H1 (cell line): ENCODE data around the gene ADIPOR2. TPM values are rescaled to one million over a fixed set of nuclear protein-coding genes. Genes with fewer than 3 reads are reported as not detected.

ENCODE experiments used
- CTCF ChIA-PET: fragments of 300-600 bp; sonication (Branson Sonifier 250); formaldehyde crosslinking; loops from one replicate; lab custom pipeline; 2021; ENCODE audit not compliant: partially characterized antibody; lab: Charles Lee
- POLR2A ChIA-PET: fragments of 300-600 bp; sonication (Branson Sonifier 250); formaldehyde crosslinking; loops from one replicate; lab custom pipeline; 2021; ENCODE audit warnings: inconsistent platforms; ENCODE audit not compliant: partially characterized antibody; lab: Charles Lee
- DNase-seq, 2 experiments: peaks; one replicate each; pipeline versions ENCODE4 v3.0.0 to v3.0.0-alpha.2; 2010 to 2022; ENCODE audit warnings: low spot score in 2 of 2, low read depth in 1 of 2, mixed read lengths in 1 of 2
- FAIRE-seq: peaks from 2 replicates; lab custom pipeline; 2011; peaks lifted over from hg19 to GRCh38; lab: Jason Lieb, UNC
- H2AFZ ChIP-seq: 2 replicates; pipeline ENCODE4 v1.8.1; 2012; ENCODE audit warnings: low read length, inconsistent platforms
- H2AK5ac ChIP-seq: 2 replicates; pipeline ENCODE4 v1.6.1; 2013; ENCODE audit warnings: low read depth, low read length
- H2BK120ac ChIP-seq: replicated peaks from 2 replicates; pipeline ENCODE3; 2013; ENCODE audit warnings: low read depth, low read length, inconsistent platforms
- H2BK12ac ChIP-seq: 2 replicates; pipeline ENCODE4 v1.6.1; 2013; ENCODE audit warnings: low read depth, low read length
- H2BK15ac ChIP-seq: 2 replicates; pipeline ENCODE4 v1.6.1; 2013; ENCODE audit warnings: low read length
- H2BK20ac ChIP-seq: 2 replicates; pipeline ENCODE4 v1.6.1; 2013; ENCODE audit warnings: low read length
- H2BK5ac ChIP-seq: 2 replicates; pipeline ENCODE4 v1.6.1; 2013; ENCODE audit warnings: low read depth, low read length
- H3K14ac ChIP-seq: 2 replicates; pipeline ENCODE4 v1.6.1; 2013; ENCODE audit warnings: inconsistent platforms; ENCODE audit not compliant: insufficient read length
- H3K18ac ChIP-seq: 2 replicates; pipeline ENCODE4 v1.6.1; 2013; ENCODE audit warnings: low read length; ENCODE audit errors: extremely low read depth
- H3K23ac ChIP-seq: 2 replicates; pipeline ENCODE4 v1.6.1; 2013; ENCODE audit warnings: inconsistent platforms; ENCODE audit not compliant: insufficient read length
- H3K23me2 ChIP-seq: 2 replicates; pipeline ENCODE4 v1.6.1; 2013; ENCODE audit warnings: low read depth, low read length
- H3K27ac ChIP-seq: 2 replicates; pipeline ENCODE4 v1.6.1; 2011; ENCODE audit warnings: low read depth, low read length, inconsistent platforms
- H3K27me3 ChIP-seq, 4 experiments: replicated peaks in 1 of 4; 1 replicate in 1 of 4; 2 replicates in 3 of 4; pipeline versions ENCODE4 v1.6.1 to v1.8.1; 2011 to 2013; ENCODE audit warnings: low read length in 3 of 4, mild to moderate bottlenecking in 3 of 4, inconsistent platforms in 2 of 4, mixed read lengths in 2 of 4, moderate library complexity in 1 of 4; ENCODE audit not compliant: control insufficient read depth in 3 of 4, insufficient read depth in 3 of 4; ENCODE audit errors: extremely low read depth in 1 of 4
- H3K36me3 ChIP-seq, 4 experiments: 2 replicates each; pipeline versions ENCODE4 v1.6.1 to v1.8.1; 2011 to 2013; ENCODE audit warnings: mild to moderate bottlenecking in 4 of 4, low read length in 3 of 4, moderate library complexity in 2 of 4, control low read depth in 1 of 4, inconsistent platforms in 1 of 4; ENCODE audit not compliant: insufficient read depth in 4 of 4, control insufficient read depth in 2 of 4
- H3K4ac ChIP-seq: replicated peaks from 2 replicates; pipeline ENCODE3; 2013; ENCODE audit warnings: low read length, low read depth, mixed read lengths, inconsistent platforms; ENCODE audit not compliant: insufficient read length
- H3K4me1 ChIP-seq, 4 experiments: replicated peaks in 1 of 4; 1 replicate in 1 of 4; 2 replicates in 3 of 4; pipeline versions ENCODE4 v1.6.1 to v1.8.1; 2011 to 2013; ENCODE audit warnings: low read length in 3 of 4, inconsistent platforms in 2 of 4, mixed read lengths in 1 of 4; ENCODE audit not compliant: insufficient read depth in 4 of 4, control insufficient read depth in 3 of 4
- H3K4me2 ChIP-seq, 2 experiments: 2 replicates each; pipeline versions ENCODE4 v1.6.1 to v1.8.1; 2011 to 2013; ENCODE audit warnings: low read depth in 2 of 2, low read length in 2 of 2, control low read depth in 1 of 2, inconsistent platforms in 1 of 2, mild to moderate bottlenecking in 1 of 2; ENCODE audit not compliant: insufficient read depth in 1 of 2
- H3K4me3 ChIP-seq, 4 experiments: fragments of 200-600, 300-600 bp in 1 of 4; sonication (generic), shearing (Covaris generic), sonication (Bioruptor Twin) in 1 of 4; 2 replicates each; pipeline versions ENCODE4 v1.5.1 to v1.8.1; 2011 to 2016; ENCODE audit warnings: low read length in 4 of 4, low read depth in 3 of 4, control low read depth in 2 of 4, inconsistent platforms in 2 of 4, mild to moderate bottlenecking in 2 of 4, mixed read lengths in 1 of 4, moderate library complexity in 1 of 4; ENCODE audit not compliant: insufficient read depth in 2 of 4; ENCODE audit errors: extremely low read depth in 1 of 4
- H3K56ac ChIP-seq: replicated peaks from 2 replicates; pipeline ENCODE3; 2013; ENCODE audit warnings: low read depth, mild to moderate bottlenecking, mixed read lengths, low read length, inconsistent platforms; ENCODE audit not compliant: insufficient read length
- H3K79me1 ChIP-seq: 2 replicates; pipeline ENCODE4 v1.6.1; 2013; ENCODE audit warnings: low read depth, low read length, control low read depth
- H3K79me2 ChIP-seq, 2 experiments: 2 replicates each; pipeline versions ENCODE4 v1.6.1 to v1.8.1; 2012 to 2013; ENCODE audit warnings: low read length in 2 of 2, mild to moderate bottlenecking in 2 of 2, inconsistent platforms in 1 of 2; ENCODE audit not compliant: insufficient read depth in 2 of 2, control insufficient read depth in 1 of 2
- H3K9ac ChIP-seq, 4 experiments: replicated peaks in 1 of 4; 1 replicate in 1 of 4; 2 replicates in 3 of 4; pipeline versions ENCODE4 v1.6.1 to v1.8.1; 2011 to 2013; ENCODE audit warnings: low read depth in 3 of 4, low read length in 3 of 4, control low read depth in 2 of 4, mild to moderate bottlenecking in 2 of 4, moderate library complexity in 2 of 4, inconsistent platforms in 1 of 4; ENCODE audit errors: extremely low read depth in 1 of 4
- H3K9me3 ChIP-seq, 2 experiments: 2 replicates each; pipeline versions ENCODE4 v1.6.1 to v1.8.1; 2012 to 2013; ENCODE audit warnings: mild to moderate bottlenecking in 2 of 2, moderate library complexity in 2 of 2, control low read depth in 1 of 2, inconsistent platforms in 1 of 2, low read depth in 1 of 2, low read length in 1 of 2, mixed read lengths in 1 of 2; ENCODE audit not compliant: insufficient read depth in 2 of 2
- H4K20me1 ChIP-seq, 2 experiments: replicated peaks in 1 of 2; 2 replicates each; pipeline versions ENCODE3 to v1.8.1; 2011 to 2013; ENCODE audit warnings: inconsistent platforms in 2 of 2, low read length in 2 of 2, mild to moderate bottlenecking in 1 of 2; ENCODE audit not compliant: insufficient read depth in 2 of 2, control insufficient read depth in 1 of 2
- H4K5ac ChIP-seq: 2 replicates; pipeline ENCODE4 v1.6.1; 2013; ENCODE audit warnings: low read length, low read depth, mixed read lengths, inconsistent platforms; ENCODE audit not compliant: insufficient read length
- H4K8ac ChIP-seq: 2 replicates; pipeline ENCODE4 v1.8.0; 2013; ENCODE audit warnings: mild to moderate bottlenecking, moderate library complexity, low read length, inconsistent platforms; ENCODE audit not compliant: insufficient read depth; ENCODE audit errors: extremely low read depth
- H4K91ac ChIP-seq: replicated peaks from 2 replicates; pipeline ENCODE3; 2013; ENCODE audit warnings: low read length, mixed read lengths, inconsistent platforms; ENCODE audit not compliant: insufficient read length
- CEBPB ChIP-seq: IDR thresholded peaks from 2 replicates; pipeline ENCODE4 v1.6.1; 2012; ENCODE audit warnings: low read depth, low read length
- HDAC6 ChIP-seq: IDR thresholded peaks from one replicate; pipeline ENCODE4 v1.7.1; 2012; ENCODE audit warnings: low read depth, mild to moderate bottlenecking, inconsistent platforms, low read length, moderate library complexity
- POU5F1 ChIP-seq: IDR thresholded peaks from 2 replicates; pipeline ENCODE4 v1.6.1; 2011; ENCODE audit warnings: low read depth, mild to moderate bottlenecking, low read length, moderate library complexity
- SP4 ChIP-seq: IDR thresholded peaks from 2 replicates; pipeline ENCODE4 v1.6.1; 2012; ENCODE audit warnings: low read length, inconsistent platforms
- WGBS, 2 experiments: shearing (Covaris generic) in 1 of 2; methylation state at CpG; one replicate each; pipeline versions ENCODE4 v1.1.6 to v1.1.7; 2013 to 2015; ENCODE audit warnings: low lambda C conversion rate in 2 of 2, mixed read lengths in 2 of 2, inconsistent platforms in 1 of 2, low coverage in 1 of 2, missing lambda C conversion rate in 1 of 2; ENCODE audit not compliant: insufficient replicate concordance in 2 of 2, insufficient coverage in 1 of 2, insufficient read length in 1 of 2; ENCODE audit errors: extremely low coverage in 1 of 2, missing lambda C conversion rate in 1 of 2; 5-methylcytosine and 5-hydroxymethylcytosine counted together
- polyA plus RNA-seq, 7 experiments: library from polyadenylated mRNA; depleted of rRNA in 3 of 7; stranded (reverse) in 5 of 7; unstranded in 2 of 7; fragments of >200 nt in 5 of 7; fragments of 200-250 nt in 2 of 7; gene quantifications; 1 replicate in 5 of 7; 2 replicates in 1 of 7; 4 replicates in 1 of 7; pipeline versions ENCODE4 v1.2.1 to v1.2.3, GENCODE V29; 2011 to 2013; ENCODE audit warnings: missing spikeins in 2 of 7, mixed read lengths in 2 of 7
- total RNA-seq: library from RNA; stranded (reverse); fragmentation: NEBNext Ultra II Directional; extraction: Animal tissue kit (Norgen Biotek cat#: 25700); gene quantifications from 2 replicates; pipeline ENCODE4 v1.2.1, GENCODE V29; 2021

The ADIPOR2 gene
- total and polyA plus RNA-seq, 2 of the 8 experiments (the other 6 are each of a cell fraction or from before 2014, with no cell fraction given): 17.5 to 50.8 TPM

DNA sequence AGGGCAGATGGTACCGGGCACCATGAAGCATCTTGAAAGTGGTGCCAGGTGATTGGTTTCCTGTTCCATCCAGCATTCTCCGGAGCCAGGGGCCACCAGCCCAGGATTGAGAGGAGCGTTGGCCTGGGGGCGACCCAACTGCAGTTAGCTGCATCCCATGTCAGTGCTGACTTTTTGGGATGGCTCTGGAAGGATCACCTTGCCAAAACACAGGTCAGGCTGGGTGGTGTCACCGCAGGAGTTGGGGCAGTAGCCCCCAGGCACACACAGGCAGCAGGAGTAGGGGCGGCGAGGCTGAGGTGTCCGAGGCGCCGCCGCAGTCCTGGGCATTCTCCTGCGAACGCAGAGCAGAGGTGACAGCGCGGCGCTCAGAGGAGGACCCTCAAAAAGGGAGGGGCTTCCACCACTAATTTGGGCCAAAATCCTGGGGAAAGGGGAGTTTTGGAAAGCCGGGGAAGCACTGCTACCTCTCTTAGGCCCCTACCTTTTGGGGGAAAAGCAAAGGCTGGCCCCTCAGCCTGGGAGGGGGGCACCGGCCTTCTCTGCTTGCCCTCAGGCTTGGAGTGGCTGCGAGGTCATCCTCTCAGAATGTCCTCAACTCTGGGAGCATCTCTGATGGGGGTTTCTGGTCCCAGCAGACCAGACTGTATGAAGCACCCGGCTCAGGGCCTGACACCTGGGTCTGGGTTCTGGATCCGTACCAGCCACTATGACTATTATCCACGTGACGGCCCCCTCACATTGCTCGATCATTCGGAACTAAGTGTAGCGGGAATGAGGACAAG lies 102.7 kb downstream of the ADIPOR2 start:
- no peak overlapping the region for H2BK15ac ChIP-seq
- no peak overlapping the region for H4K91ac ChIP-seq
- no peak overlapping the region for H3K23ac ChIP-seq
- peaks cover 2 to 4% of the 10 kb centered on the region in 2 experiments for H4K20me1 ChIP-seq
- no peak overlapping the region for H3K14ac ChIP-seq
- no peaks in the 10 kb centered on the region for H3K79me1 ChIP-seq
- H4K8ac ChIP-seq: no peak overlapping the region
- no peaks in the 10 kb centered on the region for H3K36me3 ChIP-seq
- no peaks in the 10 kb centered on the region for H3K9me3 ChIP-seq
- H2BK12ac ChIP-seq: no peak overlapping the region
- no peak overlapping the region for H2AFZ ChIP-seq
- 88% methylated on average over 21 of the region's 26 CpGs; no CpG with 5 or more reads in 1 of the 2 experiments for WGBS, 2 experiments
- H3K9ac ChIP-seq: no peak overlapping the region
- no peak overlapping the region for H3K27ac ChIP-seq
- no peak overlapping the region for H3K56ac ChIP-seq
- no peak overlapping the region for H2AK5ac ChIP-seq
- TF ChIP-seq SP4 (no peak), POU5F1 (no peak), HDAC6 (no peak), CEBPB (no peak)
- TF ChIP-seq, all 59 proteins: peak for 0
- Histone ChIP-seq H3K4me2 (no peak overlapping the region), H2BK5ac (no peak overlapping the region), H2BK120ac (no peak overlapping the region), H3K18ac (no peak overlapping the region), H3K23me2 (peaks cover 11% of the 10 kb centered on the region), H3K79me2 (no peaks in the 10 kb centered on the region), H3K27me3 (peaks cover 1 to 11% (median 7%) of the 10 kb centered on the region in 4 experiments; a peak in 6 of 7 replicates), H2BK20ac (no peak overlapping the region), H3K4me1 (peaks cover 3 to 10% (median 4%) of the 10 kb centered on the region in 4 experiments; a peak in 6 of 7 replicates), H3K4me3 (no peak overlapping the region), H4K5ac (no peak overlapping the region), H3K4ac (no peak overlapping the region)
- no peak for FAIRE-seq
- CTCF ChIA-PET: interaction anchor here (0.5 to 14.3 kb wide), 13 partner anchors 30 to 159 kb away, joined by 3 to 265 read pairs (median 4); no protein-coding TSS in a partner anchor
- POLR2A ChIA-PET: interaction anchor here (1.4 kb wide), 1 partner anchor 146 kb away, joined by 3 read pairs; no protein-coding TSS in a partner anchor
- DNase-seq: peak in 1 of 2 experiments; percentile 30
